Esophagus muscularis mucosa (tissue), 4 donors: ENCODE measurements around the gene ENPP3. TPM values are rescaled to one million over a fixed set of nuclear protein-coding genes. Genes with fewer than 3 reads are reported as not detected.

Source experiments
- DNase-seq: peaks from one replicate; pipeline ENCODE4 v3.0.0-alpha.2; 2017; ENCODE audit errors: extremely low spot score
- H3K27ac ChIP-seq, 4 donors: fragments of 200-600 bp; sonication (generic); replicated peaks in 1 of 4; 1 replicate in 3 of 4; 2 replicates in 1 of 4; pipeline ENCODE4 v1.5.1; 2016 to 2019; ENCODE audit warnings: mild to moderate bottlenecking in 1 of 4
- H3K27me3 ChIP-seq, 4 donors: fragments of 200-600 bp; sonication (generic); one replicate each; pipeline versions ENCODE4 v1.5.1 to v1.6.0; 2016 to 2019
- H3K36me3 ChIP-seq, 4 donors: fragments of 200-600 bp; sonication (generic); one replicate each; pipeline ENCODE4 v1.5.1; 2016 to 2019
- H3K4me1 ChIP-seq, 4 donors: fragments of 200-600 bp; sonication (generic); one replicate each; pipeline ENCODE4 v1.5.1; 2016 to 2019
- H3K4me3 ChIP-seq, 4 donors: fragments of 200-600 bp; sonication (generic); 1 replicate in 2 of 4; 2 replicates in 2 of 4; pipeline ENCODE4 v1.5.1; 2016 to 2019; ENCODE audit warnings: mild to moderate bottlenecking in 4 of 4, moderate library complexity in 1 of 4
- H3K9me3 ChIP-seq, 4 donors: fragments of 200-600 bp; sonication (generic); 1 replicate in 3 of 4; 2 replicates in 1 of 4; pipeline ENCODE4 v1.5.1; 2016 to 2019
- EP300 ChIP-seq: sonication (generic); formaldehyde crosslinking; IDR thresholded peaks from one replicate; pipeline ENCODE4 v1.6.1; 2017; ENCODE audit warnings: antibody characterized with exemption
- POLR2A ChIP-seq: fragments of 450-650 bp; IDR thresholded peaks from one replicate; pipeline ENCODE4 v1.6.1; 2017; ENCODE audit warnings: antibody characterized with exemption, moderate library complexity, mild to moderate bottlenecking, low read depth
- POLR2AphosphoS5 ChIP-seq, 2 donors: sonication (generic); formaldehyde crosslinking; IDR thresholded peaks; one replicate each; pipeline ENCODE4 v1.6.1; 2017; ENCODE audit warnings: antibody characterized with exemption in 2 of 2
- WGBS: methylation state at CpG from one replicate; pipeline ENCODE4 v1.1.5; 2018; 5-methylcytosine and 5-hydroxymethylcytosine counted together
- intact Hi-C: fragments of 100-400 bp; cut with DNase I; formaldehyde crosslinking; loops from one replicate; pipeline ENCODE4 v1.15.1; 2023
- total RNA-seq, 4 donors: library from RNA; depleted of rRNA; stranded (reverse); fragments of >200 nt; gene quantifications; one replicate each; pipeline versions ENCODE4 v1.1.0 to v1.2.1, GENCODE V29; 2016
- TF ChIP-seq, protein P1 (sequence below), 3 experiments: fragments of 200-600 bp in 2 of 3; fragments of 450-650 bp in 1 of 3; sonication (generic) in 2 of 3; IDR thresholded peaks; one replicate each; pipeline ENCODE4 v1.5.1; 2017 to 2019; ENCODE audit warnings: antibody characterized with exemption in 3 of 3, mild to moderate bottlenecking in 2 of 3, moderate library complexity in 1 of 3

ENPP3 gene
- total RNA-seq, result under 1 TPM; 0.42 to 0.78 (median 0.59) TPM

DNA sequence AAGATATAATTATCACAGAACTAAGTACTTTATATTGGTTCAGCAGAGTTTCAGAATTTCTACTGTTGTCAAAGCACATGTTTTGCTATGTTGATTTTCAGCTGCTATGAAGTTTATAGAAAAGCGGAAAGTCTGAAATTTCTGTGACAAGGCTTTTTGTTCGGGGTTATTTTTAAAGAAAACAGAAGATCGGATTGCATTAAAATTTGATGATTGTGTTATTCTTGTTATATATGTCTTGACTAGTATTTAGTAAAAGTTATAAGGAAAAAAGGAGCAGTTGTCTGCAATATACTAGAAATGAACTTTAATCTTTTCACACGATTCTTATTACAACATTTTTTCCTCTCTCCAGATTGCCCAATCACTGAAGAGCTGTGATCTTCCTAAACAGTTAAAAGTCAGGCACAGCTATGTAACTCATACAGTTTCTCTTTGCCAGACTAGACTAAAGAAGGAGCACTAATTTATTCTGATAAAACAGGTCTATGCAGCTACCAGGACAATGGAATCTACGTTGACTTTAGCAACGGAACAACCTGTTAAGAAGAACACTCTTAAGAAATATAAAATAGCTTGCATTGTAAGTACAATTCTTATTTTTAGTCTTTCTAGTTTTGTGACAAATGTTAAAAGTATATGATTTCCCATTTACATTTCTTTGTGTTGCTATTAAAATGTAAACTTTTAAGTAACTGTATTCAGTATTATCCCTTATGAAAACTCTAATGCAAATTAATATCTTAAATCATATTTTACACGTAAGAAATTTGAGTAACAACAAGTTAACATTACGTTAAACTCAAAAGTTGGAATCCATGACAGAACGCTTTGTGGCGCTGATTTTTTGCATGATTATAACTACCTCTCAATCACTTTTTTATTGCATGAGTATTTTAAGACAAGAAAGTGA lies at the start of gene ENPP3:
ENPP3 (plus strand) TSS at position 423 of the 913 bp plus-strand sequence; CDS start at position 506, 83 bp downstream.
- Histone ChIP-seq H3K4me3 (no peak within 1 kb of the TSS), H3K9me3 (no peaks in the 10 kb centered on the region), H3K27me3 (no peaks in the 10 kb centered on the region), H3K36me3 (no peaks in the 10 kb centered on the region), H3K4me1 (no peaks in the 10 kb centered on the region), H3K27ac (no peak within 1 kb of the TSS)
- WGBS, result 73% methylated on average over 10 of the region's 10 CpGs
- DNase-seq, result no peak
- TF ChIP-seq, protein P1, sequence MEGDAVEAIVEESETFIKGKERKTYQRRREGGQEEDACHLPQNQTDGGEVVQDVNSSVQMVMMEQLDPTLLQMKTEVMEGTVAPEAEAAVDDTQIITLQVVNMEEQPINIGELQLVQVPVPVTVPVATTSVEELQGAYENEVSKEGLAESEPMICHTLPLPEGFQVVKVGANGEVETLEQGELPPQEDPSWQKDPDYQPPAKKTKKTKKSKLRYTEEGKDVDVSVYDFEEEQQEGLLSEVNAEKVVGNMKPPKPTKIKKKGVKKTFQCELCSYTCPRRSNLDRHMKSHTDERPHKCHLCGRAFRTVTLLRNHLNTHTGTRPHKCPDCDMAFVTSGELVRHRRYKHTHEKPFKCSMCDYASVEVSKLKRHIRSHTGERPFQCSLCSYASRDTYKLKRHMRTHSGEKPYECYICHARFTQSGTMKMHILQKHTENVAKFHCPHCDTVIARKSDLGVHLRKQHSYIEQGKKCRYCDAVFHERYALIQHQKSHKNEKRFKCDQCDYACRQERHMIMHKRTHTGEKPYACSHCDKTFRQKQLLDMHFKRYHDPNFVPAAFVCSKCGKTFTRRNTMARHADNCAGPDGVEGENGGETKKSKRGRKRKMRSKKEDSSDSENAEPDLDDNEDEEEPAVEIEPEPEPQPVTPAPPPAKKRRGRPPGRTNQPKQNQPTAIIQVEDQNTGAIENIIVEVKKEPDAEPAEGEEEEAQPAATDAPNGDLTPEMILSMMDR (IDR thresholded peaks at IDR 0.05), result no peak
- no peak for TF ChIP-seq POLR2AphosphoS5 (IDR thresholded peaks at IDR 0.05)
- TF ChIP-seq POLR2A, result no peak
- no peak for TF ChIP-seq EP300
- intact Hi-C loops, result no loop called here

DNA sequence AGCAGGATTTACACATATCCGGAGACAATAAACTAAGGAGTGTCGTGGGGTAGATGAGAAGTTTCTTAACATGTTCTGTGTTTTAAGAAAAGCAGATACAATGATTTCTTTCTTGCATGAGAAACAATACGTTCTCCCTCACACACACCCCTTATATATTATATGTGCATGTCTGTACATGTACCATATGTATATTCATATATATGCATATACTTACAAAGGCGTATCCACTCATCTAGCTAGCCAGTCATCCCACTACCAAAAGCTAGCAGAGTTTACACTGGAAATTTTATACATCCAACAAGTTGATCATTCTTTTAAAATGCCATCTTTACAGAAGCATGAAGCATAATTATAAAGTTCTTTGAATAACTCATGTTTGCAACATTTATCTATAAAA lies 49.2 kb upstream of the ENPP3 start:
- TF ChIP-seq, protein P1 (IDR thresholded peaks at IDR 0.05), result no peak
- TF ChIP-seq POLR2AphosphoS5 (IDR thresholded peaks at IDR 0.05) (no peak), EP300 (no peak)
- H3K4me1 ChIP-seq, result no peaks in the 10 kb centered on the region
- H3K27me3 ChIP-seq, result no peaks in the 10 kb centered on the region
- no peaks in the 10 kb centered on the region for H3K9me3 ChIP-seq
- peaks cover 66 to 100% (median 88%) of the 10 kb centered on the region in 4 donors for H3K36me3 ChIP-seq
- no peak overlapping the region for H3K4me3 ChIP-seq
- no peak overlapping the region for H3K27ac ChIP-seq
- DNase-seq, result no peak
- intact Hi-C loops, result loop anchor here (5.0 kb wide), 1 partner anchor 34 kb away; no protein-coding TSS in a partner anchor
- WGBS, result 93% methylated on average over 4 of the region's 4 CpGs

DNA sequence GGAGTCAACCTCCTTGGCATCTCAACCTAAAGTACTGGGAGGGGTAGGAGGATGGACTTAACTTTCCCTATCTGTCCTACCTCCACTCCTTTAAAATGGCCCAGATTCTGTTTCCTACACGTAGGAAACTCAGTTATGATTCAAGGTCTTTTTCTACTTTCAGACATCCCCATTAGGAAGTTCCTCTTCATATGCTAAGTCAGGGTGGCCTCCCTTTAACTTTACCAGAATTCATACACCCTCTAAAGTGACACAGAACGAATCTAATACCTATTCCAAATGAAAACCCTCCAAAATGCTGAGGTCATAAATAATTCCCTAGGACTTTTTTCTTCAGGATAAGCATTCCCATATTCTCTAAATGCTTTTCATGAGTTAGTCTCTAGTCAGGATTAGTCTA lies 48.5 kb upstream of the ENPP3 start:
- H3K4me3 ChIP-seq, result no peak overlapping the region
- H3K27ac ChIP-seq, result no peak overlapping the region
- intact Hi-C loops, result loop anchor here (5.0 kb wide), 1 partner anchor 34 kb away; no protein-coding TSS in a partner anchor
- TF ChIP-seq POLR2A, result no peak
- TF ChIP-seq, protein P1 (IDR thresholded peaks at IDR 0.05), result no peak
- no peak for TF ChIP-seq EP300
- no peak for TF ChIP-seq POLR2AphosphoS5 (IDR thresholded peaks at IDR 0.05)
- H3K27me3 ChIP-seq, result no peaks in the 10 kb centered on the region
- WGBS, result 84% methylated on average over 2 of the region's 2 CpGs
- DNase-seq, result no peak
- no peaks in the 10 kb centered on the region for H3K4me1 ChIP-seq
- H3K36me3 ChIP-seq, result peaks cover 74 to 100% (median 87%) of the 10 kb centered on the region in 4 donors
- H3K9me3 ChIP-seq, result no peaks in the 10 kb centered on the region

DNA sequence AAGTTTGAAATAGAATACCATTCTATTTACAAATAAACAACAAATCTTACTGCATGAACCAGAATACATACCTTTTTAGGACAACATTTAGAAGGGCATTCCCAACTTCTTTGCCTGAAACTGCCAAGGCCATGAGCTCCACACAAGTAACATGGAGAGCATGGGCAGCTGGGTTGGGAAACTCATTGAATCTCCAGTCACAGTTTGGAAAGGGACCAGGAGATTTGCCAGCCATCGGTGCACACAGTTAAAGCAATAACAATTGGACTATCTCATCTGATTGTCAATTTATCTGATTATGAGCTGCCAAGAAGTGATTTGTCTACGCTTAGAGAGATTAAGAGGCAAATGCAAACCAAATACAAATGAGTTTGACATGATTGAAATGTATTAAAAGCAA lies 44.2 kb upstream of the ENPP3 start:
- Histone ChIP-seq H3K9me3 (no peaks in the 10 kb centered on the region), H3K4me3 (no peak overlapping the region), H3K36me3 (peaks cover 83 to 100% (median 92%) of the 10 kb centered on the region in 4 donors), H3K27ac (no peak overlapping the region), H3K27me3 (no peaks in the 10 kb centered on the region), H3K4me1 (no peaks in the 10 kb centered on the region)
- TF ChIP-seq POLR2A, result no peak
- TF ChIP-seq POLR2AphosphoS5 (IDR thresholded peaks at IDR 0.05), result no peak
- no peak for TF ChIP-seq EP300
- TF ChIP-seq, protein P1 (IDR thresholded peaks at IDR 0.05), result no peak
- DNase-seq, result no peak
- 90% methylated on average over 2 of the region's 2 CpGs for WGBS
- intact Hi-C loops, result no loop called here
